HG03045 (cell line): ENCODE results near the gene NKAIN4.

Experiments used
- ATAC-seq: cut with Tn5 transposase; IDR thresholded peaks from one replicate; pipeline ENCODE4 v1.9.1; 2021; ENCODE audit warnings: mild to moderate bottlenecking, moderate library complexity; ENCODE audit not compliant: unreplicated experiment

The NKAIN4 gene

GRCh38 chr20:63220696-63221399 is 33.4 kb downstream of the NKAIN4 start:
- ATAC-seq: no peak

- no peak for ATAC-seq
Measured at GRCh38 chr20:63219866-63220521, 34.3 kb downstream of the NKAIN4 start.

DNA sequence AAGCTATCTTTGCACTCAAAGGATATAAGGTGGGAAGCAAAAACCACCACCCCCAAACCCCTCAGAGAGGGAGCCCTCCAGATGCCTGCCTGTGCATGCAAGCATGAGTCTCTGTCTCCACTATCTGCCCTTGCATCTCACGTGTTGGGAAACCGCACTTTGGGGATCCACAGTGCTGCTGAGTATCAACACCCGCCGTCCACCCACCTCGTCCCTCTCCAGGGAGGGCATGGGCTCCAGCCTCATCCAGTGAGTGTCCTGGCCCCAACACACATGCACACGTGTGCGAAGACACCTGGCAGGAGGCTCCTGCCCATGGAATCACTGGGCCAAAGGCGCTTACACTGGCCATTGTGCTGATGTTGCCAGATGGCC is 34.8 kb downstream of the NKAIN4 start:
- no peak for ATAC-seq

- no peak for ATAC-seq
Measured at GRCh38 chr20:63218701-63219446, 35.4 kb downstream of the NKAIN4 start.

DNA sequence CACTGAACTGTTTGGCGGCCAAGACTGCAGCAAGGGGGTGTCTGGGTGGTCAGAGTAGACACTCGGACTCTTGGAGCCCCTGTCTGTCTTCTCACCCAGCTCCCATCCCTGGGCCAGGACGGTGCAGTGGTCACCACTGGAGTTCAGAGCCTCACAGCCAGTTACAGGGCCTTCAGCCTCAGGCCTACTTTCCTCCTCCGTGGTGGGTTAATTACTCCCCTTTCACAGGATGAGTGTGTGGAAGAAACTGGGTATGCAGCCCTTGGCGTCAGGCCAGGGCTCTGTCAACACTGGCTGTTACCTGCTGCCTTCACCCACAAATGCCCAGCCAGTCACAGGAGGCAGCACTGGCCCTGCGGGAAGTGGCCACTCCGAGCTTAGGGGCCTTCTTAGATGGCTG is 36.6 kb downstream of the NKAIN4 start:
- no peak for ATAC-seq

- no peak for ATAC-seq
Measured at GRCh38 chr20:63216849-63217471, 37.3 kb downstream of the NKAIN4 start.

DNA sequence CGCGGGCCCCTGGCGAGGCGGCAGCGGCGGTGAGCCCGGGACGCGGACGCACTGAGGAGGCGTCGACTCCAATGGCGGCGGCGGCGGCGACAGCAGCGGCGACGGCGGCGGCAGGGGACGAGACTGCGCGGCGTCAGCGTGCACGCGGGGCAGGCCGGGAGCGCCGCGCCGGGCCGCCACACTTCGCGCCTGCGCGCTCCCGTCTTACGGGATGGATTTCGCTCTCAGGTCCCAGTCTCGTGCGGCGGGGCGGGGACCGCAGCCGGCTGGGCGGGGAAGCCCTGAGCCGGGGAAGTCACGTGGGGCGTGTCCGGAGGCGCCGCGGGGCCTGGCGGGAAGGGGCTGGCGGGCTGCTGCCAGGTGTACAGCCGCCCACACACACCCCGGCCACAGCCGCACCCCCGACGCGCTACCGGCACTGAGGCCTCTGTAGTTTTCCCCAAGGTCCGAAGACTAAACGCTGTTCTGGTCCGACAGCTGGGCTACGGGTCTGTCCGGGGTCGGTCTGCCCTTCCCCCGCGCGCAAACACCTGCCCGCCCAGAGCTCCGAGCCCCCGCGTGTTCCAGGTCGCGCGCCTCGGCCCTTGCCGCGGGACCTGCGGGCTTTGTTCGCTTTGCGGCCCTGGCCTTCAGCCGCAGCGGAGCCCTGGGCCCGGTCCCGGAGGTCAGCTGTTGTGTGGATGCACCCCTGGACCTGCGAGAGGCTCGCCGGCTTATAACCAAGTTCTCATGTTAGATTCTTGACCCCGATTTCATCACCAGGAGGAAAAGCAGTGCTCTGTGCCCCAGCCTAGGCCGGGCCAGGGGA is 38.0 kb downstream of the NKAIN4 start, which contains the start of gene YTHDF1:
TSS of gene YTHDF1 (minus strand) at position 91 of the 808 bp plus-strand sequence. CDS start 239 bp downstream, outside the sequence.
- ATAC-seq: peak; percentile 84

DNA sequence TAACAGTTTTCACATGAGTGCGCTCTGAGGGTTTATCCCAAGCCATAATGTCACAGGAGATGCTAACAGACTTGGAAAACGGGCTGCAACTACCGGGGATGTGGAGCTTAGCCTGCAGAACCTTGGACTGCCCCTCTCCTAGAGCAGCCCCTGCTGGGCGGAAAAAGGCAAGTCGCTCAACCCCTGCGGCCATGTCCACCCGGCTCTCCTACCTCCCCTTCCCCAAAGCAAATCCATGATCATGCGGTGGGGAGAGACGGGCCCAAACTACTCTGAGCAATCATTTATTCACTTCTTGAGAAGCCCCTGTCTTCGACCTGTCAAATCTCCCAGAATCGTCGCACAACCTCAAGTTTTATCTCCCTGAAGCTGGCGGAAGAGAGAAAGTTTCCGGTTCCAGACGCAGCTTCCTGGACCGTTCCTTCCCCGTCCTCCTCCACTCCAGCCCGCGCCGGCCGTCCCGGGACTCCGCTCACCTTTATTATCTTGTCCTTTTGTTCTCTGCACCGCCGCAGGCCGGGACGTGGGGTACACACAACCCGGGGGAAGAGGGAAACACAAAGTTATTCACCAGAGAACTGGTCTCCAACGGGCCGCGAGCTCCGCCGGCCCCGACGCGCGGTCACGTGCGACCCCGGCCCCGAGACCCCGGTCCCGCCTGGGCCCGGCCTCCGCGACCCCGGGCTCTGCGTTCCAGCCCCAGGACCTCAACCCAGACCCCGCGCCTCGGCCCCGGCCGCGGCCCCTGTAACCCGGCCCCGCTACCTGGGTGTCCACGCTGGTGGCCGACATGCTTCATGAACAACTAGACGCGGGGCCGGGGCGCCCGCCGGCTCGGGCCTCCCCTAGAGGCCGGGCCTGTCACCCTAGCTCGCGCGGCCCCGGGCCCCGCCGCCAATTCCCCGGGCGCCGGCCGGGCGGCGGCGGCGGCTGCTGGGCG is 38.9 kb downstream of the NKAIN4 start:
- peak; percentile 22 for ATAC-seq

- ATAC-seq: no peak
Measured at GRCh38 chr20:63214514-63214913, 39.7 kb downstream of the NKAIN4 start.

GRCh38 chr20:63212792-63213191 is 41.5 kb downstream of the NKAIN4 start:
- ATAC-seq: no peak

- no peak for ATAC-seq
Measured at GRCh38 chr20:63212393-63212730, 41.9 kb downstream of the NKAIN4 start.

- no peak for ATAC-seq
Measured at GRCh38 chr20:63210011-63210605, 44.2 kb downstream of the NKAIN4 start.

DNA sequence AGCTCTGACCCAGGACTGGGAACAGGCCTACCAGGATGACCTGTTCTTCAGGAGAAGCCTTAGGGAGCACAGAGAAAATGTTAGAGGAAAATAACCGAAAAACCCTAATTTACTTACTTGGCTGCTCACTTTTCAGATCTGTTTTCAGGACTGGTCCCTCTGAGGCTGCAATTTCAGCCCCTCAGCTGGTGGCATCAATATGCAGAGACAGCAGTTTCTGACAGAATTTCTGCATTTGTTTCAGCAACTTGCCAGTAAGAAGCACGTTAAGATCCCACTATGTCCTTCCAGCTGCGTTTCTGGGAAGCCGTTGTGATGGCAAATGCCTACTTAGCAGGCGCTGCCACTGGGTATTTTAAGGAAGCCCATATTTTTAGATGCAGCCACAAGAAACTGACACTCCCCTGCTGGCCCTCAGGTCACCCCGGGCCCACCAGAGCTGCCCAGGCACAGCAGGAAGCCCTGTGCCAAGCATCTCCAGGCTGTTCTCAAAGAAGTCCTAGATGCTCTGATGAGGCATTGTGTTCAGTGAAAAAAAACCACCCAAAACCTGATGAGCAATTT is 45.8 kb downstream of the NKAIN4 start:
- no peak for ATAC-seq

DNA sequence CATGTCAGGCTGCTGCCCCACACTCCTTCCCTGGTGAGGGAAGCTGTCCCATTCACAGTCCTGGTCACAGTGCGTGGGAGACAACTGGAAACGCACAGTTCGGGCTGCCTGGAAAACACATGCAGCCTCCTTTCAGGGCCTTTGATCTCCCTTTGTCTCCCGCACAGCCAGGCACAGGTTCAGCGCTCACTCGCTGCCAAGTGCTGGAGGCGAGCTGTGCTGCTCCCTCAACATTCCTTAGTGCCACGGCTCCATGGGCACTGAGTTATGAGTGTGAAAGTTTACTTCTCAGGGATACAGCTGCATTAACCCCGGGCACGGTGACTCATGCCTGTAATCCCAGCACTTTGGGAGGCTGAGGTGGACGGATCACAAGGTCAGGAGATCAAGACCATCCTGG is 47.4 kb downstream of the NKAIN4 start:
- ATAC-seq: no peak

GRCh38 chr20:63205896-63206295 is 48.4 kb downstream of the NKAIN4 start:
- no peak for ATAC-seq

GRCh38 chr20:63204362-63204761 is 49.9 kb downstream of the NKAIN4 start:
- ATAC-seq: no peak

GRCh38 chr20:63202811-63203526 is 51.3 kb downstream of the NKAIN4 start:
- no peak for ATAC-seq

DNA sequence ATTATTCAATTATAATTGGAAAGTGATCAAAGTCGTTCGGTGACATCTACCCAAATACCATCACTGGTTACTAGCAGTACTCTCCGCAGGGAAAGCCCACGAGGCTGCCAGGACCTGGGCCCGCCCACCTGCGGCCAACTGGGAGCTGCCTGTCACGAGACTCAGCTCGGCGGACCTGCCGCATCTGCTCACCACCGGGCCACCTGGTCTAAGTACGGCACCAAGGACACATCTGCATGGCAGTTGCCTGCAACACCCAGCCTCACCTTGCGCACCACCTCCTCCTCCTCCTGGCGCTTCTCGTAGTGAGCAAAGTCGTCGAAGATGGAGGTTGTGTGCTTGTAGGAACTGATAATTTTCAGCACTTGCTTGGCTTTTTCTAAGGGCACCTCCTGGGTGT is 52.2 kb downstream of the NKAIN4 start:
- ATAC-seq: no peak
